BLaER1 treated with 17β-estradiol and CSF1 and Interleukin-3, amounts not matched to agents 10 nM and 100 nM (cell line): ENCODE data around the gene WHRN.
A peak's percentile ranks its signal among the peaks of the same experiment; 100 is the strongest.

Experiments
- H3K27ac ChIP-seq, 11 experiments: shearing (Covaris generic); formaldehyde crosslinking; 2 replicates each; pipeline ENCODE4 v1.8.1; 2022
- H3K27me3 ChIP-seq, 11 experiments: shearing (Covaris generic); formaldehyde crosslinking; 2 replicates each; pipeline ENCODE4 v1.8.1; 2022
- H3K36me3 ChIP-seq, 11 experiments: shearing (Covaris generic); formaldehyde crosslinking; 2 replicates each; pipeline ENCODE4 v1.8.1; 2022
- H3K4me1 ChIP-seq, 10 experiments: shearing (Covaris generic); formaldehyde crosslinking; 2 replicates each; pipeline ENCODE4 v1.8.1; 2022
- H3K4me2 ChIP-seq, 11 experiments: shearing (Covaris generic); formaldehyde crosslinking; 2 replicates each; pipeline ENCODE4 v1.8.1; 2022
- H3K4me3 ChIP-seq, 10 experiments: shearing (Covaris generic); formaldehyde crosslinking; 2 replicates each; pipeline ENCODE4 v1.8.1; 2022
- H3K9ac ChIP-seq, 11 experiments: shearing (Covaris generic); formaldehyde crosslinking; 2 replicates each; pipeline ENCODE4 v1.8.1; 2022
- H3K9me3 ChIP-seq, 11 experiments: shearing (Covaris generic); formaldehyde crosslinking; replicated peaks in 1 of 11; 2 replicates each; pipeline ENCODE4 v1.8.1; 2022
- H4K20me1 ChIP-seq, 11 experiments: shearing (Covaris generic); formaldehyde crosslinking; 2 replicates each; pipeline ENCODE4 v1.8.1; 2022
- Cebpa-rat ChIP-seq, 11 experiments: shearing (Covaris generic); IDR thresholded peaks; 2 replicates each; pipeline ENCODE4 v1.8.1; 2022

Gene WHRN

DNA sequence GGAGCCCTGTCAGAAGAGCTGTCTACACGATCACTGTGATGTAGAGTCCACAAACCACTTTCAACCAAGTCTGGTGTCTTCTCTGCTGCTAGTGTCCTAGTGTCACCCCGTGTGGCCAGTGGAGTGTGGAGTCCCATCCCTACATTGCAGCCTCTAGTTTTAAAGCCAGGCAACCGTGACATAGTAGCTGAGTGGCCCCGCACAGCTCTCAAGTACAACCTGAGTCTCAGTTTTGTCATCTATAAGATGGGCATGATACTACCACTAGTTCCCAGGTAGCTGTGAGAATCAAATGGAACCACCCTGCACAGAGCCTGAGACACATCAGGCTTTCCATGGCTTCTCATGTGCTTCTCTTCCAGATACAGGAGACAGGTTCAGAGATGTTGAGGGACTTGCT, 74.3 kb downstream of the WHRN start:
- no peaks in the 10 kb centered on the region for H3K27me3 ChIP-seq
- no peak overlapping the region for H3K9ac ChIP-seq
- no peaks in the 10 kb centered on the region; a peak in 1 of 20 replicates for H3K4me1 ChIP-seq
- no peak overlapping the region for H3K4me2 ChIP-seq
- H4K20me1 ChIP-seq, result no peaks in the 10 kb centered on the region
- TF ChIP-seq Cebpa-rat (IDR thresholded peaks at IDR 0.05), result no peak
- no peaks in the 10 kb centered on the region for H3K36me3 ChIP-seq
- no peak overlapping the region for H3K27ac ChIP-seq
- no peaks in the 10 kb centered on the region for H3K9me3 ChIP-seq
- no peak overlapping the region for H3K4me3 ChIP-seq

DNA sequence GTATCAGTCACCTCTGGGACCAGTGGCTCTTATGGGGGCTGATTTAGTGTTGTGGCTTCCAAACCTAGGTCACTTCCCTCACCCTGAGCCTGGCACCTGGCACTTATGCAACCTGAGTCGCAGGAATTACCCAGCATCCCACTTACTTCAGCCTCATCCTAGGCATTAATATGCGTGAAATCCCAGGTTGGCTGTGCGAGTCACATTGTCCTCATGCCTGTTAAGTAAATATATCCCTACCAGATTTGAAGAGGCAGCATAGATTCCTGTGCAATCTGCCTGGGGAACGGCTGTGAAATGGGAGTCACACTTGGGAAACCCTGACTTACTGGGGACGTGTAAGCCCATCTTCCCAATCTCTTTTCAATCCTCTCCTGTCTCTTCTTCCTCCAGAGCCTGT, 74.8 kb downstream of the WHRN start:
- no peak for TF ChIP-seq Cebpa-rat (IDR thresholded peaks at IDR 0.05)
- no peak overlapping the region for H3K4me2 ChIP-seq

DNA sequence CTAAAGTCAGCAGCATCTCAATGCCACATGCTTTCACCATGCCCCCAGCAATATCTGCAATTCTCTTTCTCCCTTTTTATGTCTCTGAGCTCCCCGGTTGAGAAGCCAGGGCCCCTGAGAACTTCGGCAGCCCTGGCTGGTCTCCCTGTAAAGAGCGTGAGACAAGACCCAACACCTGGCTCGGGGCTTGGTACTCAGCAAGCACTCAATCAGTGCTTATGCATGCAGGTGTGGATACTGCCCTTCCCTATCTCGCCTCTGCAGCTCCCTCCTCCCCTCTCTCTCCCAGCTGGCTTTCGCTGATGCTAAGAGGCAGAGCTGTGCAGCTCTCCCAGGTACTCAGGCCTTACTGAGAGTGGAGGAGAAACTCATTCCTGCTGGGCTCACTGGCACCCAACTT, 75.8 kb downstream of the WHRN start:
- no peaks in the 10 kb centered on the region for H4K20me1 ChIP-seq
- H3K4me2 ChIP-seq, result no peak overlapping the region
- no peak for TF ChIP-seq Cebpa-rat (IDR thresholded peaks at IDR 0.05)
- no peaks in the 10 kb centered on the region; a peak in 1 of 20 replicates for H3K4me1 ChIP-seq
- no peak overlapping the region for H3K9ac ChIP-seq
- H3K4me3 ChIP-seq, result no peak overlapping the region
- no peaks in the 10 kb centered on the region for H3K27me3 ChIP-seq
- H3K9me3 ChIP-seq, result no peaks in the 10 kb centered on the region
- no peak overlapping the region for H3K27ac ChIP-seq
- H3K36me3 ChIP-seq, result no peaks in the 10 kb centered on the region

More for the DNA sequence above, 74.8 kb downstream of the WHRN start:
- Histone ChIP-seq H3K9me3 (no peaks in the 10 kb centered on the region), H4K20me1 (no peaks in the 10 kb centered on the region), H3K4me3 (no peak overlapping the region), H3K4me1 (no peaks in the 10 kb centered on the region; a peak in 1 of 20 replicates), H3K9ac (no peak overlapping the region), H3K36me3 (no peaks in the 10 kb centered on the region), H3K27ac (no peak overlapping the region), H3K27me3 (no peaks in the 10 kb centered on the region)

DNA sequence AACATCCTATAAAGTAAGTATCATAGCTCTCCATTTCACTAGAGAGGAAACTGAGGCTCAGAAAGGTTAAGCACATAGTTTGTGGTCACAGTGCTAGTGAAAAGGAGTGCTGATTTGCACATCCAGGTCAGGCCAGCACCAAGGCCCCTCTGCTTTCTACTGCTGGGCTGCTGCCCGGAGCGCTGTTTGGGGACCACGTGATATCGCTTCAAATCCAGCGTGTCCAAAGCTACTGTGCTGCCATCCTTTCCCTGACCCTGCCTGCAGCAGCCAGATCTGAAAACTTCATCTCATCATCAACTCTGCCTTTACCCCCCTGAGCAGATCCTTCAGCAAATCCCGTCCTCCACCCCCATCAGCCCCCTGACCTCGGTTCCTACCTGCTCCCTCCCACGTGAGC, 76.8 kb downstream of the WHRN start:
- Histone ChIP-seq H3K36me3 (no peaks in the 10 kb centered on the region), H3K27ac (no peak overlapping the region), H3K27me3 (no peaks in the 10 kb centered on the region), H3K9ac (no peak overlapping the region), H3K9me3 (no peaks in the 10 kb centered on the region), H3K4me1 (no peaks in the 10 kb centered on the region; a peak in 1 of 20 replicates), H4K20me1 (no peaks in the 10 kb centered on the region), H3K4me2 (no peak overlapping the region), H3K4me3 (no peak overlapping the region)
- no peak for TF ChIP-seq Cebpa-rat (IDR thresholded peaks at IDR 0.05)

DNA sequence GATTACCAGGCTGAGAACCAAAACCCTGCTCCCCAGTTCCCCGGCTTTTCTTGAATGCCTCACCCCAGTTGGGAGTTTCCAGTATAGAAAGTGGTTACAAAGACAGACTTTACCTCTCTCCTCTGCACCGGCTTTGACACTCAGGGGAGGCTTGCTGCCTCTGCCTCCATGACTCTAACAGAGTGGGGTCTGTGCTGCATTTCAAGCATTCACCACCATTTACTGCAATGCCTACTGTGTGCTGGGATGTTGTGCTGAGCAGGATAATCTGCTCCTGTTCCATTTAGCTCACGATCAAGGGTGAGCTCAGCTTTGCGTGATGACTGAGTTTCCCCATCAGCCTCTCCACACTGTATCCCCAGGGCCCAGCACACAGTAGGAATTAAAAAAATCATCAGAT, 77.6 kb downstream of the WHRN start:
- Histone ChIP-seq H3K27me3 (no peaks in the 10 kb centered on the region), H3K36me3 (no peaks in the 10 kb centered on the region), H4K20me1 (no peaks in the 10 kb centered on the region), H3K27ac (no peak overlapping the region), H3K4me2 (no peak overlapping the region), H3K9me3 (no peaks in the 10 kb centered on the region), H3K4me3 (no peak overlapping the region), H3K9ac (no peak overlapping the region), H3K4me1 (no peaks in the 10 kb centered on the region)
- no peak for TF ChIP-seq Cebpa-rat (IDR thresholded peaks at IDR 0.05)

DNA sequence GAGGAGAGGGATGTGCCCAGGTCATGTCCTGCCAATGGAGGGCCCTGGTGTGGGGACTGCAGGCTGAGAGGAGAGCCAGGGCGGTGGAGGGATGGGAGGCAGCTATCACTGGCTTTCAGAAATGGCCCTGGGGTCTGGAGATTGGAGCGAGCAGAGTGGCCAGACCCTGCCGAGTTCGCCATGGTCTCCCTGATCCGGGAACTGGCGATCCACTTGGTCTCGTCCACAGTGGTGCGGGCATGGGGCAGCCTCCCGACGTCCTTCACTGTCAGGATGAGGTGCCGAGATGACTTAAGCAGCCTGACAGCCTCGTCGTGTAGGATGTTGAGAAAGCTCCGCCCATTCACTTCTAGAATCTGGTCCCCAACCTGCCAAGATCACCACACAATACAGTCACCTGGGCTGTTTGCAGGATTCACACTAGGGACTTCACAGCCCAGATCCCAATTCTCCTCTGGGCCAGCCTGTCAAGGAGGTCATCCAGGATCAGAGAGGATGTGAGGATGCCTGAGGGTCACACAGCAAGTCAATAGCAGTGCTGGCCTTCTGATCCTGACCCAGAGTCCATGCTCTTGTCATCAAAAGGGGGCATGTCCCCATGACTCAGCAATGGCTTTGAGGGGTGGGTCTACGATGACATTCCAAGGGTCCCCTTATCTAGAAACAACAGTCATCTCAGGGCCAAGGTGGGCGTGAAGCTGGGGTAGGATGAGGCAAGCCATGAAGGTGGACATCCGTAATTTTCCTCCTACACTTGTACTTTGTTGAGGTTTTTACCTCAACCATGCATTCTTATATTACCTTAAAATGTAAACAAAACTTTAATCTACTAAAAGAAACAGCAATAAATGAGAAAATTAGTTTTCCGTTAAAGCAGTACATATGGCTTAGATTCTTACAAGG, 79.0 kb downstream of the WHRN start:
- H3K27me3 ChIP-seq, result no peaks in the 10 kb centered on the region
- no peak for TF ChIP-seq Cebpa-rat (IDR thresholded peaks at IDR 0.05)
- H3K4me2 ChIP-seq, result no peak overlapping the region
- H3K27ac ChIP-seq, result no peak overlapping the region
- H3K36me3 ChIP-seq, result no peaks in the 10 kb centered on the region
- H3K9ac ChIP-seq, result no peak overlapping the region
- no peaks in the 10 kb centered on the region for H4K20me1 ChIP-seq
- no peak overlapping the region for H3K4me3 ChIP-seq
- peaks cover 0 to under 1% (median 0%) of the 10 kb centered on the region in 10 experiments; a peak in 2 of 20 replicates for H3K4me1 ChIP-seq
- no peaks in the 10 kb centered on the region for H3K9me3 ChIP-seq

DNA sequence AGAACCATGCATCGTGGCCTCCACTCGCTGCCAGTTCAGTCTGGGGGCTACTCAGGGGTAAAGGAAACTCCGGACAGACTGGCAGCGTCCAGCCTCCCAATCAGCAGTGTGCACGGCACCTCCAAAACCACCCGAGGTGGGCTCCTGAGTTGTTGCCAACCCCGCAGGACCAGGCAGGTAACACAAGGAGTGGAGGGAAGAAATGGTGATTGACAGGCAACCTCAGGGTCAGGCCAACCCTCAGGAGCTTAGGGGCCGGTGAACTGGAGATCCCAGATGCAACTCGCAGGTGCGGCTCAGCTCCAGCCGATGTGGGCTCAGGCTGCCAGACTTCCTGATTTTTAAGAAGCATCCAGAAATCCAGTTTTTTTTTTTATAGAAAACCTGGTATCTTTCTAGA, 80.1 kb downstream of the WHRN start:
- Histone ChIP-seq H3K27ac (no peak overlapping the region), H3K4me1 (peaks cover 0 to 13% (median 4%) of the 10 kb centered on the region in 10 experiments; a peak in 9 of 20 replicates), H4K20me1 (no peaks in the 10 kb centered on the region)

DNA sequence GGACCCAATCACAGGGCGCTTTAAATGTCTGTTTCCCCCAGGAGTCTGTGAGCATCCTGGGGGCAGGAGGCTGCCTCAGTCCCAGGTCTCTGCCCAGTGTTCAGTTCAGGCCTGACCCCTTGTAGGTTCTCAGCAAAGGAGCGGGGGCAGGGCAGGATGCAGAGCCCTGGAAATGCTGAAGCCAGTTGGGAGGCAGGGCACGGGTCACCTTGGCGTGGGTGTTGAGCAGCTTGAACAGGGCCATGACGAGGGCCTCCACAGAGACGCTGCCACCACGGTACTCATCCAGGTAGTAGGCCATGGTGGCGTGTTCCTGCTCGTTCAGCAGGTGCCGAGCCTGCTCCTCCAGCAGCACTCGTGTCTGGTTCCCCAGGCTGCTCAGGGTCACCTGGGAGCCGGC, 81.1 kb downstream of the WHRN start:
- TF ChIP-seq Cebpa-rat (IDR thresholded peaks at IDR 0.05), result no peak
- Histone ChIP-seq H4K20me1 (no peaks in the 10 kb centered on the region), H3K27ac (no peak overlapping the region), H3K9ac (no peak overlapping the region), H3K9me3 (no peaks in the 10 kb centered on the region), H3K27me3 (no peaks in the 10 kb centered on the region), H3K4me3 (no peak overlapping the region), H3K36me3 (no peaks in the 10 kb centered on the region), H3K4me1 (peaks cover 0 to 13% (median 4%) of the 10 kb centered on the region in 10 experiments; a peak in 9 of 20 replicates), H3K4me2 (no peak overlapping the region)

More for the DNA sequence above, 80.1 kb downstream of the WHRN start:
- Histone ChIP-seq H3K9me3 (no peaks in the 10 kb centered on the region), H3K9ac (no peak overlapping the region), H3K4me2 (no peak overlapping the region), H3K36me3 (no peaks in the 10 kb centered on the region), H3K27me3 (no peaks in the 10 kb centered on the region), H3K4me3 (no peak overlapping the region)
- TF ChIP-seq Cebpa-rat (IDR thresholded peaks at IDR 0.05), result no peak

DNA sequence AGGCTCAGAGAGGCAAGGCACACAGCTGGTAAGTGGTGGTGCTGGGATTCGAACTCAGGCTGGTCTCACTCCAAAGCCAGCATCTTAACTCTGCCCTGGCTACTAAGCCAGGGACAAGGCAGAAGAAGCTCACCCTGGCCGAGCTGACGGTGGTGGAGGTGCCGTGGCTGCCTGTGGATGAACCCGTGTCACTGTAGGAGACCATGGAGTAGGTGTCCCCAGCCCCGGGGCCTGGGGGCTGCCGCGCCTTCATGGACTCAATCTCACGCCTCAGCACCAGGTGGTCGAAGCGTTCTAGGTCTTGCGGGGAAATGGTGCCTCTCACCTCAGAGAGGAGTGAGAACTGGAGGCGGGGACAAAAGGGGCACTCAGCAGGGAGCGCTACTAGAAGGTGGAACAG, 82.1 kb downstream of the WHRN start:
- no peak overlapping the region for H3K4me3 ChIP-seq
- no peak for TF ChIP-seq Cebpa-rat (IDR thresholded peaks at IDR 0.05)
- no peaks in the 10 kb centered on the region for H3K27me3 ChIP-seq
- H3K9ac ChIP-seq, result no peak overlapping the region
- H3K27ac ChIP-seq, result no peak overlapping the region
- H3K4me1 ChIP-seq, result peaks cover 0 to 13% (median 4%) of the 10 kb centered on the region in 10 experiments; a peak in 9 of 20 replicates
- H3K9me3 ChIP-seq, result no peaks in the 10 kb centered on the region
- H3K36me3 ChIP-seq, result no peaks in the 10 kb centered on the region
- no peaks in the 10 kb centered on the region for H4K20me1 ChIP-seq
- no peak overlapping the region for H3K4me2 ChIP-seq

DNA sequence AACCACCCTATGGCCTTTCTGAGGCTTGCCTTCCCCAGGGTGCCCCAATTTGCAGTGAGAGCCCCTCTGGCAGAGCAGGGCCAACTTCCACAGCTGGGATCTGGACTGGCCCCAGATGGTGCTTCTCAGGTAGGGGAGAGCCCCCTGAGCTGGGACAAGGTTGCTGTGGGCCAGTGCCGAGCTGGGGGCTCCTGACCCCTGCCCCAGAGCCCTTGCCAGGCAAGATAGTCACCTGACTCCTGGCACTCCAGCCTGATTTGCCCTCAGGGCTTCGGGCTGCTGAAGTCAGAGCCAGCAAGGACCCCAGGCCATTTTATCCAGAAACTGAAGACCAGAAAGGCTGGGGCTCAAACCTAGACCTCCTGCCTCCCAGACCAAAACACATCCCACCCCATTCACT, 84.1 kb downstream of the WHRN start:
- Histone ChIP-seq H3K4me1 (peaks cover 0 to 32% (median 4%) of the 10 kb centered on the region in 10 experiments; a peak in 9 of 20 replicates), H3K9ac (no peak overlapping the region), H3K36me3 (no peaks in the 10 kb centered on the region), H3K27me3 (no peaks in the 10 kb centered on the region), H3K4me2 (peak overlapping the region in 5 of 11 experiments; percentile 29 to 54 (median 41); a peak in 11 of 22 replicates), H4K20me1 (no peaks in the 10 kb centered on the region), H3K9me3 (peaks cover 0 to 19% (median 0%) of the 10 kb centered on the region in 11 experiments; a peak in 7 of 22 replicates), H3K27ac (no peak overlapping the region), H3K4me3 (no peak overlapping the region)
- TF ChIP-seq Cebpa-rat (IDR thresholded peaks at IDR 0.05), result no peak
